Aorta (tissue), 5 donors: ENCODE measurements around the gene MYO15B. TPM values are rescaled to one million over a fixed set of nuclear protein-coding genes. Genes with fewer than 3 reads are reported as not detected.

Experiments
- ATAC-seq: fragments of 200-7000 bp; cut with Tn5 transposase; one replicate; pipeline ENCODE4 v1.9.1; 2022; ENCODE audit warnings: moderate library complexity; ENCODE audit not compliant: low FRiP score
- DNase-seq, 2 donors: peaks; one replicate each; pipeline ENCODE4 v3.0.0-alpha.2; 2020
- H3K27ac ChIP-seq, 2 donors: one replicate each; pipeline ENCODE4 v1.5.1; 2013; ENCODE audit warnings: low read length in 2 of 2, mild to moderate bottlenecking in 2 of 2, moderate library complexity in 2 of 2, control low read depth in 1 of 2, inconsistent platforms in 1 of 2, low read depth in 1 of 2
- H3K27me3 ChIP-seq, 2 donors: one replicate each; pipeline ENCODE4 v1.6.1; 2013; ENCODE audit warnings: control low read depth in 1 of 2, low read length in 1 of 2, mild to moderate bottlenecking in 1 of 2, moderate library complexity in 1 of 2; ENCODE audit not compliant: insufficient read depth in 2 of 2, control insufficient read depth in 1 of 2
- H3K36me3 ChIP-seq, 2 donors: one replicate each; pipeline ENCODE4 v1.6.1; 2013; ENCODE audit warnings: control low read depth in 1 of 2, low read length in 1 of 2, mild to moderate bottlenecking in 1 of 2; ENCODE audit not compliant: insufficient read depth in 2 of 2, control insufficient read depth in 1 of 2
- H3K4me1 ChIP-seq, 2 donors: one replicate each; pipeline ENCODE4 v1.6.1; 2013; ENCODE audit warnings: low read length in 2 of 2, control low read depth in 1 of 2, mild to moderate bottlenecking in 1 of 2, moderate library complexity in 1 of 2; ENCODE audit not compliant: insufficient read depth in 2 of 2, control insufficient read depth in 1 of 2
- H3K4me3 ChIP-seq, 2 donors: one replicate each; pipeline ENCODE4 v1.5.1; 2013; ENCODE audit warnings: low read length in 2 of 2, control low read depth in 1 of 2, mild to moderate bottlenecking in 1 of 2
- H3K9me3 ChIP-seq: one replicate; pipeline ENCODE4 v1.6.1; 2013; ENCODE audit warnings: mild to moderate bottlenecking, low read length; ENCODE audit not compliant: control insufficient read depth
- WGBS, 2 donors: extraction: QIAGEN DNeasy Blood & Tissue Kit; methylation state at CpG; one replicate each; pipeline ENCODE4 v1.1.7; 2013; 5-methylcytosine and 5-hydroxymethylcytosine counted together
- intact Hi-C, 2 donors: fragments of 100-400 bp; cut with DNase I; formaldehyde crosslinking; loops; one replicate each; pipeline versions ENCODE4 v1.14.2 to v1.15.0; 2022
- polyA plus RNA-seq, 2 donors: library from polyadenylated mRNA; stranded (reverse); fragments of 200-250 nt; gene quantifications; one replicate each; pipeline ENCODE4 v1.2.3, GENCODE V29; 2013
- total RNA-seq, 2 donors: library from RNA; stranded (reverse); fragmentation: NEBNext Ultra II Directional; extraction: Animal tissue kit (Norgen Biotek cat#: 25700); gene quantifications; one replicate each; pipeline ENCODE4 v1.2.1, GENCODE V29; 2021
- donor health status: healthy with polysubstance abuse.
- donor health status: Bipolar disorder and iron deficiency.
- donor health status: DM: no; HTN: no; CAD: no.
- donor health status: DM: no; HTN: no; CAD: no.
- donor health status: DM: yes; HTN: yes; CAD: no.

MYO15B gene
- total and polyA plus RNA-seq, 4 donors, result 113 to 279 (median 138) TPM

DNA sequence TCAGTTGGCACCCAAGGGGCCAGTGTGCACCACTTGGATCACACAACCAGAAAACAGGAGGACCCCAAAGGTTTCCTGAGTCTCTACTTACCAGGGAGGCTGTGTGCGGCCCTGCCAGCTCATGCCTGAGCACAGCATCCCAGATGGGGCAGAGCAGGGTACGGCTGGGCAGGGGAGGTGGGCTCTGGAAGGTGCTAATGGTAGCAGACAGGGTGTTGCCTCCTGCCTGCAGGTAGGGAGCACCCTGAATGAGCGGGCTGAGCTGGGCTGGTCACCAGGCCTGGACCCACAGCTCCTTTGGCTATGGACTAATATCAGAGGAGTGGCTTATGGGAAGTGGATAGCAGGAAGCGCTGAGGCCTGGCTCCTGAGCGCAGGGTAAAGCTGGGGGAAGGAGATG is 64.7 kb downstream of the MYO15B start:
- DNase-seq (peak in 1 of 2 donors; percentile 41), ATAC-seq (no peak)
- no peaks in the 10 kb centered on the region for H3K9me3 ChIP-seq
- H3K36me3 ChIP-seq, result no peaks in the 10 kb centered on the region
- H3K27ac ChIP-seq, result no peak overlapping the region
- WGBS, 2 donors, result 93 to 95% methylated on average over 5 of the region's 5 CpGs
- no peaks in the 10 kb centered on the region for H3K4me1 ChIP-seq
- H3K27me3 ChIP-seq, result no peaks in the 10 kb centered on the region
- H3K4me3 ChIP-seq, result no peak overlapping the region
- intact Hi-C loops, result no loop called here

GRCh38 chr17:75652934-75653549 is 65.4 kb downstream of the MYO15B start:
- H3K4me3 ChIP-seq, result no peak overlapping the region
- intact Hi-C loops, result no loop called here
- no peak for ATAC-seq
- 67% methylated on average over 6 of the region's 6 CpGs for WGBS, 2 donors
- no peak for DNase-seq
- no peaks in the 10 kb centered on the region for H3K27me3 ChIP-seq
- no peak overlapping the region for H3K27ac ChIP-seq
- peaks cover 0 to under 1% of the 10 kb centered on the region in 2 donors for H3K36me3 ChIP-seq
- H3K4me1 ChIP-seq, result no peaks in the 10 kb centered on the region
- no peaks in the 10 kb centered on the region for H3K9me3 ChIP-seq

GRCh38 chr17:75654176-75654575 is 66.6 kb downstream of the MYO15B start:
- Histone ChIP-seq H3K27me3 (no peaks in the 10 kb centered on the region), H3K9me3 (no peaks in the 10 kb centered on the region), H3K36me3 (peaks cover 0 to 2% of the 10 kb centered on the region in 2 donors), H3K27ac (no peak overlapping the region), H3K4me1 (no peaks in the 10 kb centered on the region), H3K4me3 (no peak overlapping the region)
- intact Hi-C loops, result no loop called here
- DNase-seq, result no peak
- 54 to 62% methylated on average over 2 of the region's 2 CpGs for WGBS, 2 donors
- no peak for ATAC-seq

- no peaks in the 10 kb centered on the region for H3K27me3 ChIP-seq
- H3K4me1 ChIP-seq, result no peaks in the 10 kb centered on the region
- DNase-seq, result peak in 1 of 2 donors; percentile 26
- no peak overlapping the region for H3K4me3 ChIP-seq
- intact Hi-C loops, result no loop called here
- no peak for ATAC-seq
- no peaks in the 10 kb centered on the region for H3K9me3 ChIP-seq
- peaks cover 0 to 2% of the 10 kb centered on the region in 2 donors for H3K36me3 ChIP-seq
- no peak overlapping the region for H3K27ac ChIP-seq
- WGBS, 2 donors, result 81% methylated on average over 5 of the region's 5 CpGs
Measured at GRCh38 chr17:75658237-75658636, 70.6 kb downstream of the MYO15B start.

- H3K27me3 ChIP-seq, result no peaks in the 10 kb centered on the region
- H3K4me3 ChIP-seq, result no peak overlapping the region
- 85 to 92% methylated on average over 4 of the region's 4 CpGs for WGBS, 2 donors
- no peaks in the 10 kb centered on the region for H3K4me1 ChIP-seq
- H3K9me3 ChIP-seq, result no peaks in the 10 kb centered on the region
- no peak overlapping the region for H3K27ac ChIP-seq
- peaks cover 0 to 2% of the 10 kb centered on the region in 2 donors for H3K36me3 ChIP-seq
- intact Hi-C loops, result no loop called here
- ATAC-seq (no peak), DNase-seq (peak in 1 of 2 donors; percentile 14)
Measured at GRCh38 chr17:75661531-75661930, 73.9 kb downstream of the MYO15B start.

DNA sequence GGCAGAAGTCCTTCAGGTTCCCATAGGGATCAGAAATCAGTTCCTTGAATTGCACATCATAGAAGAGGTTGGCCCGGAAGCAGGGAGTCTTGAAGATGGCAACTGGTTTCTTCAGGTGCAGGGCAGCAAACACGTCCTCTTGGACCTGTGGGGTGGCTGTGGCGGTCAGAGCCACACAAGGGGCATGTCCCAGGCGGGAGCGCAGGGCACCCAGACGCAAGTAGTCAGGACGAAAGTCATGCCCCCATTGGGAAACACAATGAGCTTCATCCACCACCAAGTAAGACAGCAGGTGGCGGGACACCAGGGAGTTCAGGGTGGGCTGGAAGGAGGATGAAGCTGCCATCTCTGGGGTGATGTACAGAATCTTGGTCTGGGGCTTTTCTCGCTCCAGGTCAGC is 74.9 kb downstream of the MYO15B start:
- no peaks in the 10 kb centered on the region for H3K9me3 ChIP-seq
- no peaks in the 10 kb centered on the region for H3K27me3 ChIP-seq
- peaks cover 0 to 2% of the 10 kb centered on the region in 2 donors for H3K36me3 ChIP-seq
- 93 to 97% methylated on average over 9 of the region's 9 CpGs for WGBS, 2 donors
- H3K4me1 ChIP-seq, result no peaks in the 10 kb centered on the region
- H3K27ac ChIP-seq, result no peak overlapping the region
- DNase-seq (peak in 1 of 2 donors; percentile 47), ATAC-seq (no peak)
- no peak overlapping the region for H3K4me3 ChIP-seq
- intact Hi-C loops, result no loop called here

DNA sequence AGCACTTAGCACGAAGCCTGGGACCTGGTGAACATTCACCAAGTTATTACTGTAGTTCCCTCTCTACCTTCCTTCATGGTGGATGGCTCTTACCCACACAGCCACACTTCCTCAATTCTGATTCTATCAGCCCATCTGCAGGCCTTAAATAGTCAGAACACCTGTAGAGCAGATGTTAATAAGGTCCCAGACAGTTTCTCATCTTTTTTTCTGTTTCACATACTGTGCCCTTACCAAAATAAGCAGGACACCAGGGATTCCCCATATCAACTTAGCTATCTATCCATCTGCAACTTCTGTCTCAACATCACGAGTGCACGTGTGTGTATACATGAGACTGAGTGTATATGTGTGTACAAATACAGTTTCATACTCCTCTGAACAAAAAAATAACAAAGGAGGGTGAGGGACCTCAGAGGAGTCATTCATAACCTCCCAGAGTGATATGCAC is 76.5 kb downstream of the MYO15B start:
- Histone ChIP-seq H3K27me3 (no peaks in the 10 kb centered on the region), H3K36me3 (no peaks in the 10 kb centered on the region), H3K4me1 (peaks cover 0 to 2% of the 10 kb centered on the region in 2 donors), H3K9me3 (no peaks in the 10 kb centered on the region), H3K4me3 (no peak overlapping the region), H3K27ac (no peak overlapping the region)
- DNase-seq, result no peak
- intact Hi-C loops, result no loop called here
- WGBS, 2 donors, result 88 to 91% methylated on average over 3 of the region's 3 CpGs
- ATAC-seq, result no peak

DNA sequence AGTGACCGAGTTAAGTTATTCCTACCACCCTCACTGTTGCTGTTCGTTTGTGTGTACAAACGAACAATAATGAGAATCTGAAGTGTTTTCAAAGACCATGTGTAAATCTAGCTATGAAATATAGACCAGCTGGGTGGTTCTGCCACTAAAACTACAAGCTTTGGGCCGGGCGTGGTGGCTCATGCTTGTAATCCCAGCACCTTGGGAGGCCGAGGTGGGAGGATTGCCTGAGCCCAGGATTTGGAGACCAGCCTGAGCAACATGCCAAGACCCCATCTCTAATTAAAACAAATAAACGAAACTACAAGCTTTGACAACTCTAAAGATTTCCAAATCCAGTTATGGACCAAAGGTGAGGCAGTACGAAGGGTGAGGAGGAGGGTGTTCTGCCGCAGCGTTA is 78.4 kb downstream of the MYO15B start:
- 87 to 89% methylated on average over 10 of the region's 10 CpGs for WGBS, 2 donors
- no peak for ATAC-seq
- peaks cover 0 to 2% of the 10 kb centered on the region in 2 donors for H3K4me1 ChIP-seq
- DNase-seq, result peak in 1 of 2 donors; percentile 44
- H3K9me3 ChIP-seq, result no peaks in the 10 kb centered on the region
- peaks cover 0 to 2% of the 10 kb centered on the region in 2 donors for H3K36me3 ChIP-seq
- H3K4me3 ChIP-seq, result no peak overlapping the region
- H3K27me3 ChIP-seq, result no peaks in the 10 kb centered on the region
- H3K27ac ChIP-seq, result no peak overlapping the region
- intact Hi-C loops, result no loop called here
